ENCODE results near the gene CLDN34.

CLDN34 gene

GRCh38 chrX:10017872-10018271 lies 50.7 kb downstream of the CLDN34 start:
- no peak for DNase-seq
